ENCODE measurements around the gene BOK.

BOK gene

GRCh38 chr2:241562269-241562891 is 3.8 kb downstream of the BOK start:
- no peak for DNase-seq
- peaks cover 0 to 20% of the 10 kb centered on the region in 2 donors for H3K27me3 ChIP-seq
- peaks cover 0 to 7% (median 0%) of the 10 kb centered on the region in 3 donors for H3K36me3 ChIP-seq
- no peak overlapping the region for H3K4me3 ChIP-seq
- peaks cover 0 to under 1% (median 0%) of the 10 kb centered on the region in 3 donors for H3K9me3 ChIP-seq
- intact Hi-C loops (cut with DNase I; ENCODE audit: low total_unique reads) = loop anchor here (5.0 kb wide), 1 partner anchor 55 kb away; the partner anchor contains the start of gene STK25
- peaks cover 0 to 54% (median 34%) of the 10 kb centered on the region in 4 donors for H3K4me1 ChIP-seq
- no peak for TF ChIP-seq CTCF (IDR thresholded peaks at IDR 0.05)
- no peak overlapping the region for H3K27ac ChIP-seq

GRCh38 chr2:241563031-241563507 is 4.5 kb downstream of the BOK start:
- Histone ChIP-seq H3K4me1 (peaks cover 0 to 54% (median 34%) of the 10 kb centered on the region in 4 donors), H3K4me3 (no peak overlapping the region)

GRCh38 chr2:241563571-241563980 is 5.0 kb downstream of the BOK start:
- no peak for DNase-seq
- no peak for TF ChIP-seq CTCF (IDR thresholded peaks at IDR 0.05)
- H3K9me3 ChIP-seq = no peaks in the 10 kb centered on the region
- no peak overlapping the region for H3K27ac ChIP-seq
- peaks cover 0 to 8% (median 0%) of the 10 kb centered on the region in 3 donors for H3K36me3 ChIP-seq
- peaks cover 0 to 54% (median 33%) of the 10 kb centered on the region in 4 donors for H3K4me1 ChIP-seq
- peaks cover 0 to 17% of the 10 kb centered on the region in 2 donors for H3K27me3 ChIP-seq
- intact Hi-C loops (cut with DNase I; ENCODE audit: low total_unique reads) = loop anchor here (5.0 kb wide), 1 partner anchor 56 kb away; the partner anchor contains the start of gene STK25
- H3K4me3 ChIP-seq = no peak overlapping the region

More at GRCh38 chr2:241563031-241563507, 4.5 kb downstream of the BOK start:
- peaks cover 0 to 7% (median 0%) of the 10 kb centered on the region in 3 donors for H3K36me3 ChIP-seq
- H3K27ac ChIP-seq = no peak overlapping the region
- no peak for TF ChIP-seq CTCF (IDR thresholded peaks at IDR 0.05)
- intact Hi-C loops (cut with DNase I; ENCODE audit: low total_unique reads) = loop anchor here (5.0 kb wide), 1 partner anchor 56 kb away; the partner anchor contains the start of gene STK25
- no peaks in the 10 kb centered on the region for H3K9me3 ChIP-seq
- H3K27me3 ChIP-seq = peaks cover 0 to 20% of the 10 kb centered on the region in 2 donors
- DNase-seq = peak in 1 of 2 donors; percentile 57

- Histone ChIP-seq H3K36me3 (peaks cover 0 to 11% (median 0%) of the 10 kb centered on the region in 3 donors), H3K4me1 (peaks cover 0 to 53% (median 30%) of the 10 kb centered on the region in 4 donors), H3K9me3 (no peaks in the 10 kb centered on the region), H3K27ac (no peak overlapping the region), H3K4me3 (no peak overlapping the region), H3K27me3 (peaks cover 0 to 12% of the 10 kb centered on the region in 2 donors)
- peak in 1 of 2 donors; percentile 62 for DNase-seq
- intact Hi-C loops (cut with DNase I; ENCODE audit: low total_unique reads) = loop anchor here (5.0 kb wide), 1 partner anchor 57 kb away; the partner anchor contains the start of gene STK25
- TF ChIP-seq CTCF (IDR thresholded peaks at IDR 0.05) = no peak
Observed at GRCh38 chr2:241563981-241564595, 5.5 kb downstream of the BOK start.

- H3K9me3 ChIP-seq = no peaks in the 10 kb centered on the region
- peaks cover 0 to 5% of the 10 kb centered on the region in 2 donors for H3K27me3 ChIP-seq
- intact Hi-C loops (cut with DNase I; ENCODE audit: low total_unique reads) = loop anchor here (5.0 kb wide), 1 partner anchor 58 kb away; the partner anchor contains the start of gene STK25
- peak in 1 of 2 donors; percentile 61 for DNase-seq
- no peak overlapping the region for H3K27ac ChIP-seq
- no peak for TF ChIP-seq CTCF (IDR thresholded peaks at IDR 0.05)
- H3K4me1 ChIP-seq = peaks cover 0 to 45% (median 23%) of the 10 kb centered on the region in 4 donors
- peaks cover 0 to 15% (median 0%) of the 10 kb centered on the region in 3 donors for H3K36me3 ChIP-seq
- no peak overlapping the region for H3K4me3 ChIP-seq
Observed at GRCh38 chr2:241564596-241565410, 6.3 kb downstream of the BOK start.

Data from tibial artery (tissue), 4 donors.